ELF-1 (cell line): Measurements from ENCODE around the gene FRMD3.
"Not testable (repeated sequence)": the region's sequence is repeated elsewhere in the genome, so short reads cannot be mapped to it uniquely, and the experiment has no call there.

Source experiments
- DNase-seq: peaks from one replicate; pipeline ENCODE4 v3.0.0-alpha.2; 2016; ENCODE audit warnings: low read depth, low spot score

Gene FRMD3

DNA sequence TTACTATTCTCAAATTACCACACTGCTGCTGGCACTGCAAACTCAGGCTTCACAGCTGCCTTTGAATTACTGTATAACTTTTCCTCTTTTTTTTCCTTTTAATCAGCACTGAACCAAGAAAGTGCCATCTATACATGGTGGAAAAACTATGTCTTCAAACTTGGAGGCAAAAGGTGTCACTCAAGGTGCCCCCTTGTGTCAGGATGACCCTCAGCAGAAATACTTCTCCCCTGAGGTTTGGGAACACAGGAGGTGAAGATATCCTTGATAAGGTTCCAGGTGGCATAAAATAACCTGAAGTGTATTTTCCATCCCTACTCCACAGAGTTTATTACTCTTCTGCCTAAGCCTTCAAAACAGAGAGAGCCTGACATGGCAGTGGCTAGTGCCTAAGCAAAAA, 14.5 kb downstream of the FRMD3 start:
- DNase-seq, result no peak

DNA sequence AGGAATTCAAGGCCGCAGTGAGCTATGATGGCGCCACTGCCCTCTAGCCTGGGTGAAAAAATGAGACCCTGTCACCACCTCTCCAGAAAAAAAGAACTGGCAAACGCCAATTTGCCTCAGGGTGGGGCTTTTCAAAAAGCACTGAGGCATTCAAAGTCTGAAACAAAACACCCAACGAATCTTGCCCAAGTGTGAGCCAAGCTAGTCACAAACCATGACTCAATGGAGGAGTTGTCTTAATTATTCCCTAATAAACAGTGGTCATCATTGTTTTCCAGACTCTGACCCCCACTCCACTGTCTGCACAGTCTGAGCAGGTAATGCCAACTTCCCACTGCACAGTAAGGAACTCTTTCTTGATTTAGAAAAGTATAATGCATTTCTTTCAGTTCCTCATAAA, 16.8 kb downstream of the FRMD3 start:
- DNase-seq, result no peak

DNA sequence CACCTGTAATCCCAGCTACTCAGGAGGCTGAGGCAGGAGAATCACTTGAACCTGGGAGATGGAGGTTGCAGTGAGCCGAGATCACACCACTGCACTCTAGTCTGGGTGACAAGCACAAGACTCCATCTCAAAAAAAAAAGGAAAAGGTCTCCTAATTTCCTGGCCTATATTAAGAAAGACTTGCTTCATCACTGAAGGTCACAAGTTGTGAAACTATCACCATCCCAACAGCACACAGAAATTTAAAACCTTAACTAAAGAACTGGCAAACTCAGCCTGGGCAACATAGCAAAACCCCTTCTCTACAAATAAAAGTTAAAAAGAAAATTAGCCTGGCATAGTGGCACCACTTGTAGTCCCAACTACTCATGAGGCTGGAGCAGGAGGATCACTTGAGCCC, 17.2 kb downstream of the FRMD3 start:
- no peak for DNase-seq

DNA sequence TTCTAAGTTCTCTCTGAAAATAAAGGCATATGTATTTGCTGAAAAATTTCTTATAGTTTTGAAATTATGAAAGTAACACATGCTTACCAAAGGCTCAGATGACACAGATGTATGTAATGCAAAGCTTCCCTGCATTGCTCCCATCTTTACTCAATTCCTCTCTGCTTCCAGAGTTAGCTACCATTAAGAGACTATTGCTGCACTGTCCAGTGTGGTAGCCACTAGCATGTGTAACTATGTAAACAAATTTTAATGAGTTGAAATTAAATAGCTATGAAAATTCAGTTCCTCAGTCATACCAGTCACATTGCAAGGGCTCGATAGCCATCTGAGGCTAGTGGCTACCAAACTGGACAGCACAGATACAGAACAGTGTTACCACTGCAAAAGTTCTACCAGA, 17.9 kb downstream of the FRMD3 start:
- DNase-seq, result no peak

DNA sequence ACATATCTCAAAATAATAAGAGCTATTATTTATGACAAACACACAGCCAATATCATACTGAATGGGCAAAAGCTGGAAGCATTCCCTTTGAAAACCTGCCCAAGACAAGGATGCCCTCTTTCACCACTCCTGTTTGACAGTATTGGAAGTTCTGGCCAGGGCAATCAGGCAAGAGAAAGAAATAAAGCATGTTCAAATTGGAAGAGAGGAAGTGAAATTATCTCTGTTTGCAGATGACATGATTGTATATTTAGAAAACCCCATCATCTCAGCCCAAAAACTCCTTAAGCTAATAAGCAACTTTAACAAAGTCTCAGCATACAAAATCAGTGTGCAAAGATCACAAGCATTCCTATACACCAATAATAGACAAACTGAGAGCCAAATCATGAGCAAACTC, 20.2 kb downstream of the FRMD3 start:
- not testable (repeated sequence) for DNase-seq

DNA sequence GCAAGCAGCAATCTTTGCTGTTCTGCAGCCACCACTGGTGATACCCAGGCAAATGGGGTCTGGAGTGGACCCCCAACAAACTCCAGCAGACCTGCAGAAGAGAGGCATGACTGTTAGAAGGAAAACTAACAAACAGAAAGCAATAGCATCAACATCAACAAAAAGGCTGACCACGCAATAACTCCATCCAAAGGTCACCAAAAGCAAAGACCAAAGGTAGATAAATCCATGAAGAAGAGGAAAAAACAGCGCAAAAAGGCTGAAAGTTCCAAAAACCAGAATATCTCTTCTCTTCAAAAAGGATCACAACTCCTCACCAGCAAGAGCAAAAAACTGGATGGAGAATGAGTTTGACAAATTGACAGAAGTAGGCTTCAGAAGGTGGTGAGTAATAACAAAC, 23.4 kb downstream of the FRMD3 start:
- no peak for DNase-seq

DNA sequence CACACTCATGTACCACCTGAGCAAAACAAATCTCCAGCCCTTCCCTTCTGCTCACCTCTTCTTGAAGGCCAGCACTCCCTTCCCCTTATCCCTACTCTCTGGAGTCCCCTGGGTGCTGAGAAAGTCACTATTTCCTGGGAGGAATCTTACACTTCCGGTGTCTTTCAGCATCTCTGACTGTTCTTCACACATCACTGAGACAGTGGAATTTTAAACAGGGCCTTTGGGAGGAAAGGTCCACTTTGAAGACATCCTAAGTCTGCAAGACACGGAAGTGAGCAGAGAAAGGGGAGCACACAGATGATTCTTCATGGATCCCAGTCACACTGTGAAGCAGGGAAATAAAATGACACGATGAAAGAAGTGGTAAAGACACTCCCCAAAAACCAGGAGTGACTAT, 25.6 kb downstream of the FRMD3 start:
- DNase-seq, result no peak

DNA sequence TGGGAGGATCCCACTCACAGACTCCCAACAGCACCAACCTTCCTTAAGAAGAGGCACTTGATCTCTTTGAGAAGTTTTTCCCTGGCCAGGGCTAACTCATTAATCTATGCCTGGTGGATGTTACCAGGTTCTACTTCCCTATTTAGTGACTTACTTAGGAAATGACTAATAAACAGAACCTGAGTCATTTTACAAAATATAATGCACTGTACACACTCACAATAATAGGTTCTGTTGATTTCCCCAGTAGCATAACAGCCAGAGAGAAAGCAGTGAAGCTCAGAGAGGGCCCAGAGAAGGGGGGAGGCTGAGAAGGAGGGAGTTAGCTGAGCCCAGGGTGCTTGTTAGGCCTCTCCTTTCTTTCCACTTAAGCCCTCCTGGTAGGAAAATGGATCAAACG, 27.1 kb downstream of the FRMD3 start:
- DNase-seq, result no peak

DNA sequence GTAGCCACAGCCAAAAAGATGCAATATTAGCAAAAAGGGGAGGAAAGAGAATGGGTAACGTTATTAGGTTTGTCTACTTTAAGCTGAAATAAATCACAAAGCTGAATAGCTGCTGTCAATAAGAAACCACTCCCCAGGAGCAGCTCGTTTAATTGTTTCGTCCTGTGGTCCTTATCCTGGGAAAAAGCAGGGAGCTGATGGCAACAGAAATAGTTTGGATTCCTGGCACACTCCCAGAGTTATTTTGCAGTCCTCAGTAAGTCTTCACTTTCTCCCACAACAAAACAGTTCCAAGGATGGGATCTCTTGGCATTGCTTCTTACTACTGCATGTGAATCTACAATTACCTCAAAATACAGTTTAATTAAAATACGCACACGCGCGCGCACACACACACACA, 28.8 kb downstream of the FRMD3 start:
- DNase-seq, result peak; percentile 39

DNA sequence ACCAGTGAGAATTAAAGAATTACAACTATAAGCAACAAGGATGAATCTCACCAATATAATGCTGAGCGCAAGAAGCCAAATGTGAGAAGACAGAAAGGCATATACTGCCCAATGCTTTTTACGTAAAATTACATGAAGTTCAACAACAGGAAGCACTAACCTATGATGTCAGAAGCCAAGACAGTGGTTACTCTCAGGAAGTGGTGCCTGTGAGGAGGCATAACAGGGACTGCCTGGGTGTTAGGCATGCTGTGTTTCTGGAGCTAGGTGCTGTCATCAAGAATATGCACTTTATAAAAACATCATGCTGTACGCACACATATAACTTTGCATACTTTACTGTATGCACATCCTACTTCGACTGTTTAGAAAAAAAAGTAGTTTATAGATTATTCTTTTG, 30.1 kb downstream of the FRMD3 start:
- DNase-seq, result no peak

DNA sequence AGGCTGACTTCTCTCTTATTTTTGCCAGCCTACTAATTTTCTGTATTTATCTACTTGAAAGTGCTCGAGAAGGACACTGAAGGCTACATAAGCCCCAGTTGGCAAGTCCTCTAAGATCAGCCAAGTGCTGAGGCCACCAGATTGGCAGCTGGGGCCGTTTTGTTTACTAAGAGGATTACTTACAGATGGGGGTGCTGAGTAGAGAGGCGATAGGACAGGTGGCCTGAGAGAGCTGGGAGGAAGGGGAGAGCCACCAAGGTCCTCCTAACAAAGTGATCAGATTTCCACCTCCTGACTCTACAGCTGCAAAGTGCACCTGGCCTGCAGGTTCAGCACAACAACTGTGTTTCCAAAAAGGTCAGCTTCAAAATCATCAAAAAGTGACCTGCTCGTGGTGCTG, 32.9 kb downstream of the FRMD3 start:
- no peak for DNase-seq

DNA sequence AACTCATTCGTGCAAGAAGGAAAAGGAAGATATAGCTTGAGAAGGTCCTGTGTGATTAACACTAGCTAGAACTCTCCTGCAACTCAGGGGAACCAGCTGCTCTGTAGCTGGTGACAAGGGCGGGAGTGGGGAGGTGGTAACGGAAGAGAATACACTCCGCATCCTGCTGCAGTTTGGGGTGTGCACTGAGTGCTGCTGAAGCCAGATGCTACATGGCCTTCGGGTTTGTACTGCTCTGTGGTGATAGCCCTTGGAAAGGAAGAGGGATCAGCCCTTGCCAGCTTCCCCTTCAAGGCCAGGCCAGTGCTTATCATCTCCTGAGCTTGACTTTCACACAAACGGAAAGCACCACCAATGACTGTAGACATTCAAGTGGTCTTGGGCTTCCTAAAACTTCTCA, 34.3 kb downstream of the FRMD3 start:
- DNase-seq, result no peak

DNA sequence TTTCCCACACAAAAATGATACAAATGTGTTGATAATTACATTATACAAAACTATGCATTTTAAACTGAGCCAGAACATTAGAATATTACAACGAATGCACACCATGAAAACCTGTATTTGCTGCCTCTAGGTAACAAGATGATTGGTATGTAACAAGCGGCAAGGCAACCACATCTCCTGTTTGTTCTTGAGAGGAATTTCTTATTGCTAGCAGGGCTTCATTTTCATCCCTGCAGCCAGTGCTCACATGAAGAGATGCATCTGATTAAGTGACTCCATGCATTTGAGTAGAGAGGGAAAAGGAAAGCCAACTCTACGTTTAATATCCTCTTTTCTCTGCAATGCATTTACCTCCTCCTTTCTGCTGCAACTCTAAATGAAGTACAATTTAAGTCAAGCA, 36.6 kb downstream of the FRMD3 start:
- no peak for DNase-seq

DNA sequence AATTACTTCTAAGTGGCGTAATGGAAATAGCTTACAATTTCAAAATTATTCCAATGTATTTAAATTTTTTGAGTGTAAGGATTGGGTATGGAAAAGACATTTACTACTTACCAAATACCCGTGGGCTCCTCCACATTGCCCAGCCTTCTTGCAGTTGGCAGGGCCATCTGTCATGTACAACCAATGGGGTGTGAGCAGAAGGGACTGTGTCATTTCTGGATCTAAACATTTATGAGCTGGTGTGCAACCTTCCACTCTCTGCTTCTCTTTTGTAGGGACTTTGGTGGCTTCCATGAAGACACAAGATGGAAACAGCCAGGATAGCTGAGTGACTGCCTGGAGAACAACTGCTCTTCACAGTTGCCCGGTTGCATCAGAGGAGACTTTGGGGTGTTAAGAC, 40.8 kb downstream of the FRMD3 start:
- no peak for DNase-seq

DNA sequence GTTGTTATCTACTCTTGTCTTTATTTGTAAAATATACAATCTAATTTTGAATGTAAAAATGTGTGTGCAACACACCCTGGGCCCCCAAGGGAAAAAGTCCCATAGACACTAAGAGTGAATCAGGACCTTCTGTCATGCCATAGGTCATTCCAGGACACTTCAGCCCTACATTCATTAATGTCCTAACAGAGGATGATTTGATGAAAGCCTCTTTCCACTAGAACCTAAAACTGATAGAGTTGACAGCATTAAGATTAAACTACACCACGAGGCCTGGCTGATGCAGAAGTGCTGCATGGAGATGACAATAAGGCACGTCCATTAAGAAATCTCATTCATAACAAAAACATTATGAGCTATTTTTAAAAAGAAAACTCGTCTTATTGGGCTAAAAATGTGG, 46.2 kb downstream of the FRMD3 start:
- no peak for DNase-seq

DNA sequence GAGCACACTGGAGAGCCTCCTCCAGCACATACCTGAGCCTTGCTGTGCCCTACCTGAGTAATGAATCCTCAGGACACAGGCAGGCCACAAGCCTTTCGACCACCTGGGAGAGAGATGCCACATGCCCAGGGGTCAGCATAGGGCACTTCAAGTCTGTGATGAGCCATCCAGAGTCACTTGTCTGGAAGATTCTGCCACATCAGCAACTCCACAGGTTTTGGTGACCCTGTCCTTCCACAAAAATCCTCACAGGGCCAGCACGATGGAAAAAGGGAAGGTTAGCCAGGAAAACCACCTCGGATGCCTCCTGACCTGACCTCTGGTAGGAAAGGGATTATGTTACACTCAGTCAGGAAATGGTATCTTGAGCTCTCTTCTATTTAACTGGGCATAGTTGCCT, 46.8 kb downstream of the FRMD3 start:
- DNase-seq, result no peak

DNA sequence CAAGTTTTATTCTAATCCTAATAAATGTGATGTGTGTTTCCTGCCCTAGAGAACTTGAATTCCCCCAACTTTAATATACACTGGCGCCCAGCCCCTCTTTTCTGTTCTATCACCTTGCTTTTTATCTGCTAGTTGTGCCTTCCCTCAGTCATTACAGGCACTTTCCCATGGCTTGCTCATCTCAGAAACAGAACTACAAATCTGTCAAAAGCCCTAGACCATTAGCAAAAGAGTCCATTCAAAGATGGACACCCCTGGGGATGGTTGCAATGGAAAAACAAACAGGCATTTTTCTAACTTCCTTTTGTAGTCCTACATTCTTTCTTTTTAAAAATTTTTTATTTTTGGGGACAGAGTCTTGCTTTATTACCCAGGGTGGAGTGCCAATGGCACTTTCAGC, 48.2 kb downstream of the FRMD3 start:
- no peak for DNase-seq

DNA sequence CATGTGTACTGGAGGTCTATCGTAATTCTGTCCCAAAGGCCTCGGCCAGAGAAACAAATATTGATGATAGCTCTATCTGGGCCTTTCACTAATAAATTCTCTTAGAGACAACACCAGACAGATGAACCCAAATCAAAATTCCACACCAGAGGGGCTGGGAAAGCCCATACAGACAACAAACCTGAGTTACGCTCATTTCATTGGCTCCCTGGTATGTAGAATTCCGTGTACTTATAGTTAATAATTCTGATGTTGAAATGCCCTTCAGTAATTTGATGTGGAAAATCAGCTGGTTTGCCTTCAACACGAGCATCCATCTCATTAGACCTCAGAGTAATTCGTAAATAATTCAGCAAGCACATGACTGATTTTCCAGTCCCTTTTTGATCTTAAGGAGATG, 53.2 kb downstream of the FRMD3 start:
- no peak for DNase-seq

DNA sequence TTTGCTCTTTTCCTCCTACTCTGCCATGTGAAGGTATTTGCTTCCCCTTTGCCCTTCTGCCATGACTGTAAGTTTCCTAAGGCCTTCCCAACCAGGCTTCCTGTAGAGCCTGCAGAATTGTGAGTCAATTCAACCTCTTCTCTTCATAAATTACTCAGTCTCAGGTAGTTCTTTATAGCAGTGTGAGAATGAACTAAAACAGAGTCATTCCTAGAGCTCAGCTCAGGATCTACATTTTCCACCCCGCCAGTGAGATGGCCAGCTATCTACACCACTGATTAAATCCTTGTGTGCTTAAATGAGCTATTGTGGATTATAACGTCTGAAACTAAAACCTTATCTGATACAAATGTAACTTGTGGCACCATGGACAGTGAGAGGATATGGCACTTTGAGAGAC, 55.0 kb downstream of the FRMD3 start:
- no peak for DNase-seq

DNA sequence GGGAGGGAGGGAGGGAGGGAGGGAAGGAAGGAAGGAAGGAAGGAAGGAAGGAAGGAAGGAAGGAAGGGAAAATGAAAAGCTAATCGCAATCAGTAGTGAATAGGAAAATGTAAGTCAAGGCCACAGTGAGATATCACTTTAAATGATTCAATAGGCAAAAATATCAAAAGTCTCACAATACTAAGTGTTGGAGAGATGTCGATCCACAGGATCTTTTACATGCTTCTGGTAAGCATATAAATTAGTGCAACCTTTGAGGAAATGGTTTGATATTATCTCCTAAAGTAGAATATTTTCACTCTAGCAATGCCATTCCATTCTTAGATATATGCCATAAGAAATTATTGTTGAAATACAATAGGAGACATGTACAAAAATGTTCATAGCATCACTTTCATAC, 58.4 kb downstream of the FRMD3 start:
- no peak for DNase-seq

DNA sequence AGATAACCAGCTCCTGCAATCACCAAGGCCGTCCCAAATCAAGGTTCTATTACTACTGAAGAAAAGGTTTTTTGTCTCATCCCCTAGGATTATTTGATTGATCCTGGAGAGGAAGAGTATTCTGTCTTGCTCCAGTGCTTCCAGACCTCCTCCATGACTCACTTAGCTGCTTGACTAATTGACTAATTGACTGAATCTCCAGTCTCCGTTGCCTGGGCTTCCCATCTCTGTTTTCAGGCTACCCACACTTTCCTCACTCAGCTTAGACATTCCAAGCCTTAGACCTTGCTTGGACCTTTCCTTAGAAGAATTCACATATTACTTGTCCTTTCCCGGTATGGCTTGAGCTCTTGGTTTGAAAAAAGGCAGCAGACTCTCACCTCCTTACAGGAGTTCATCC, 60.6 kb downstream of the FRMD3 start:
- DNase-seq, result no peak

DNA sequence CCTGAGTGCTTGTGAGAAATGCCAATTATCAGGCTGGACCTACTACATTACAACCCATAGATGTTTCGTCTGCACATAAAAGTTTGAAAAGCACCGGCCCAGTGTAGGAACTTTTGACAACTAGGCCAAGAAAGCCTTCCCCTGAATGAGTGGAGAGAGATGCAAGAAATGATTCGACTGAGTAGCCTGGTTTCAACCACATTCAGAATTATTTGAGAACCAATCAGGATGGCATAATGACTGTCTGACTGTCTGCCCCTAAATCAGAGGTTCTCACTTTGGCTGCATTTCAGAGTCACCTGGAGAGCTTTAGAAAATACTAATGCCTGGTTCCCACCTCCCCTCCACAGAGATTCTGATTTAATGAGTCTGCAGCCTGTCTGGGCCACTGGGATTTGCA, 61.1 kb downstream of the FRMD3 start:
- no peak for DNase-seq

DNA sequence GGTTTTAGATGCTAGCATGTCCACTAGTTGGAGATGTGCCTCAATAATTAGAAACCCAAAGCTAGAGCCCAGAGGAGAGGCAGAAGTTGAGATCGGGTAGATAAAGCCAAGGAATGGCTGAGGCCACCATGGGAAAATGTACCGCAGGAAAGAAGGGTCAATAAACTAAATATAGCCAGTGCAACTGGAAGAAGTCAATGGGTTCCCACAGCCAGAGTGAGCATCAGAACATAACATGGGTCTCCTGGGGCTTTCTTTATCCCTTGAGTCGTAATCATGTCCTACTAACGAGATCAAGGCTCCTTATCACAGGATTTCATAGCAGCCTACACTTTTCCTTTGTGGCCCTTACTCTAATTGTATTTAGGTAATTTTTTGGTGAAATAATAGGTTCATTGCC, 61.7 kb downstream of the FRMD3 start:
- DNase-seq, result no peak

DNA sequence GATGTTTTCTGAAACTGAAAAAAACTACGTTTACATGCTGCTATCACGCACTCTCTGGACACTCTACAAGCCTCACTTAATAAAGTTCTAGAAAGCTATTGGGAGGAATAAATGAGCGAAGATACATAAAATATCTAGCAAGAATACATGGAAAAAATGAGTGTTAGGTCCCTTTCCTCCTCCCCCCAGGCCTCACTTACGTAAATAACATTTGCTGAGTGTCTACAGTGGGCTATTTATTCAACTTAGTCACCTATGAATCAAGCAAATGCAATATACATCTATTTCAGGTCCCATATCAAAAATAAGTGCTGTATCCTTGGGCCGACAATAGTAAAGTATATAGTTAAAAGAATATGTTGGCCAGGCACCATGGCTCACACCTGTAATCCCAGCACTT, 62.5 kb downstream of the FRMD3 start:
- no peak for DNase-seq

DNA sequence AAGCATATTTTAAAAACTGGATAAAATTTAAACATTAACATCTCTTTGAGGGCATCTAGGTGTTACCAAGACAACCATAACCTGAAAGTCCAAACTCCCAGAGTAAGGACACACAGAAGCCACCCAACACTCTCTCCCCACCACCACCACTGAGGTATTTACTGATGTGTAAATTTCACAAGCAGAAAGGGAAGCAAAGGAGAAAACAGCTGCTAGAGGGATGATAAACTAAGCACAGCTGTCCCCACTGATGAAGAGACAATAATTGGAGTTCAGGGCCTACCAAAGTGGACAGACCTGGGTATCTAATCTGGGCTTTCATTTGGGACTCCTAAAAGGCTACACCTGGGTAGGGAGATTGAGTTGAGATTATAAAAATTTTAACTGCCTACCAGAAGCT, 63.6 kb downstream of the FRMD3 start:
- DNase-seq, result no peak
